IMR-90 (cell line): ENCODE results near the gene HYAL1.

Source experiments
- CEBPB ChIP-seq: IDR thresholded peaks from 2 replicates; pipeline ENCODE4 v1.6.1; 2012; ENCODE audit warnings: low read depth, low read length, improper control_type of control experiment
- CTCF ChIP-seq: conservative IDR thresholded peaks from 2 replicates; pipeline ENCODE4 v1.5.1; 2012; ENCODE audit warnings: mild to moderate bottlenecking, low read depth, low read length, improper control_type of control experiment
- SMC3 ChIP-seq: fragments of 150-350 bp; IDR thresholded peaks from 2 replicates; pipeline ENCODE4 v1.6.1; 2016; ENCODE audit warnings: low read depth, mild to moderate bottlenecking, antibody characterized with exemption, low read length, moderate library complexity

GRCh38 chr3:50322386-50323091, 19.2 kb upstream of the HYAL1 start, which contains the start of gene HYAL2:
- TF ChIP-seq CTCF = no peak
- no peak for TF ChIP-seq CEBPB
- TF ChIP-seq SMC3 = no peak
